Hepatic stellate cell (primary cell): Measurements from ENCODE around the gene KRTAP10-11.
"Not testable (repeated sequence)": the region's sequence is repeated elsewhere in the genome, so short reads cannot be mapped to it uniquely, and the experiment has no call there.

ENCODE experiments used
- DNase-seq: peaks from one replicate; pipeline ENCODE4 v3.0.0; 2011; ENCODE audit warnings: low spot score

Gene KRTAP10-11

DNA sequence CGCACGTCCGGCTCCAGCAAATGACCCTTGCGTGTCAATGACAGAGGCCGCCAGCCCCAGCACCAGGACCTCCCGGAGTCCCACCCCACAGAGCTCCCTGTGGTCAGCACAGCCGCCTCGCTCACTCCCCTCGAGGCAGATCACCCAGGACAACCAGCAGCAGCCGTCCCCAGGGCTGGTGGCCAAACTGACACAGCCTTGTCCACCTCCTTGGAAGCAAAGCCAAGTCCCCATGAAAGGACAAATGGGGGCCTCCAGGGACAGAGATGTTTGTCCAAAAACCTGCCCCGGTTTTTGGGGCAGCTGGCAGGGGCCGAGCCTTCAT, 6.9 kb upstream of the KRTAP10-11 start:
- no peak for DNase-seq

GRCh38 chr21:44640761-44641160, 5.5 kb upstream of the KRTAP10-11 start:
- DNase-seq, result no peak

DNA sequence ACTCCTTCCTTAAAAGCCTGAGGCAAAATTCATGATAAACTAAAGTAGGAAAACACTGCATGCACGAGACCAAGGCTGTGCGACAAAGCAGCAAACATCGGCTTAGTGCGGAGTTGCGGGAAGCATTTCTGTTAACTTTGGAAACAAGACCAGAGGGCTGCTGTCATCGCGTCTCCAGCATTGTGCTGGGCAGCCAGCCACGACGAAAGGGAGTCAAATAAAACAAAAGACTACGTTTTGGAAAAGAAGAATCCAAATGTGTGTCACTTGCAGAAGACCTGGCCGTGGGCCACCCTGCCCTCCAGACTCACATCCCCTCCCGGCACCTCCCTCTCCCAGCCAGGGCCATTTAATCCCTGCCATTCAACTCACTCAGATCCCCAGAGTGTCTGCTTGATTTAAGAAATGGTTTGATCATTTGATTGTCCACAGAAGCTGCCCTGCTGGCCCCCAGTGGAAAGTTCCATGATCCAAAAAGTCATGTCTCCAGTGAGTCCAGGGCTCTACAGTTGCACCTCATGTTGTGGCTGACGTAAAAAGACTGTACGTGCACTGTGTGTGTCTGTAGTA, 2.4 kb upstream of the KRTAP10-11 start:
- no peak for DNase-seq

DNA sequence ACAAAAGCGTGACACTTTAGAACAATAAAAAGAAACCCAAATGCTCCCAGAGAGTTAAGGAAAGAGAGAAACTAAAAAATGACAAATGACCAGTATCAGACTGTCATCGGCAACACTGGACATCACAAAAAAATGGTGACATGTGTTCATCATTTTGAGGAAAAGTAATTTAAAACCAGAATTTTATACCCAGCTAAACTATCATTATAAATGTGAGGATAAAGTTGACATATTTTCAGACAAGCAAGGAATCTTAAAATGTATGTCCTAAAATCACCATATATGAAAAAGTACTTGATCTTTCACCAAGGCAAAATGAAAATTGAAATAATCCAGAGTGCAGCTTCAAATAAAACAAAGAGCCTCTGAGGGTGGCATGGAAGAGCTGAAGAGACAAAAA, 1.3 kb upstream of the KRTAP10-11 start:
- no peak for DNase-seq

GRCh38 chr21:44647222-44647552, 973 bp downstream of the KRTAP10-11 start:
- DNase-seq, result no peak

- DNase-seq, result no peak
Measured at GRCh38 chr21:44648557-44649311, 2.5 kb downstream of the KRTAP10-11 start.

- DNase-seq, result no peak
Measured at GRCh38 chr21:44649521-44650100, 3.4 kb downstream of the KRTAP10-11 start.

- DNase-seq, result no peak
Measured at GRCh38 chr21:44650265-44650972, 4.2 kb downstream of the KRTAP10-11 start.

GRCh38 chr21:44650973-44651675, 4.9 kb downstream of the KRTAP10-11 start:
- DNase-seq, result no peak

DNA sequence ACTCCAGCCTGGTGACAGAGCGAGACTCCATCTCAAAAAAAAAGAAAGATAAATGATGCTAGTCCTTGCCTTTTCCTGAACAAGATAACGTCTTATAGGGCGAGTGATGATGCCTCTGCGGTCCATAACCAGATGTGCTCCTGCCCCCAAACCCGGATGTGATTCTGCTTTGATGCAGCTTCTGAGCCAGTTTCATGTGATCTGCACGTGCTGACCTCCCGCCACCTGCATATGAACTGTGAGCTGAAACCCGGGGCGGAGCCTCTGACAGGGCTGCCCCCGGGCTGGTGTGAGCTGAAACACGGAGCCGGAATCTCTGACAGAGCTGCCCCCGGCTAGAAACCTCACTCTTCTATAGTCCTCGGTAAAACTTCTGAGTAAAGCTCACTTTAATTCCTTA, 6.9 kb downstream of the KRTAP10-11 start:
- no peak for DNase-seq

- DNase-seq, result no peak
Measured at GRCh38 chr21:44653656-44654575, 7.7 kb downstream of the KRTAP10-11 start.

GRCh38 chr21:44654576-44655175, 8.5 kb downstream of the KRTAP10-11 start, which contains the start of gene KRTAP12-4:
Gene KRTAP12-4, minus strand, starts transcription at chr21:44654659. Its CDS starts 45 bp downstream, at chr21:44654614.
- no peak for DNase-seq

GRCh38 chr21:44656868-44657267, 10.7 kb downstream of the KRTAP10-11 start:
- DNase-seq, result no peak

DNA sequence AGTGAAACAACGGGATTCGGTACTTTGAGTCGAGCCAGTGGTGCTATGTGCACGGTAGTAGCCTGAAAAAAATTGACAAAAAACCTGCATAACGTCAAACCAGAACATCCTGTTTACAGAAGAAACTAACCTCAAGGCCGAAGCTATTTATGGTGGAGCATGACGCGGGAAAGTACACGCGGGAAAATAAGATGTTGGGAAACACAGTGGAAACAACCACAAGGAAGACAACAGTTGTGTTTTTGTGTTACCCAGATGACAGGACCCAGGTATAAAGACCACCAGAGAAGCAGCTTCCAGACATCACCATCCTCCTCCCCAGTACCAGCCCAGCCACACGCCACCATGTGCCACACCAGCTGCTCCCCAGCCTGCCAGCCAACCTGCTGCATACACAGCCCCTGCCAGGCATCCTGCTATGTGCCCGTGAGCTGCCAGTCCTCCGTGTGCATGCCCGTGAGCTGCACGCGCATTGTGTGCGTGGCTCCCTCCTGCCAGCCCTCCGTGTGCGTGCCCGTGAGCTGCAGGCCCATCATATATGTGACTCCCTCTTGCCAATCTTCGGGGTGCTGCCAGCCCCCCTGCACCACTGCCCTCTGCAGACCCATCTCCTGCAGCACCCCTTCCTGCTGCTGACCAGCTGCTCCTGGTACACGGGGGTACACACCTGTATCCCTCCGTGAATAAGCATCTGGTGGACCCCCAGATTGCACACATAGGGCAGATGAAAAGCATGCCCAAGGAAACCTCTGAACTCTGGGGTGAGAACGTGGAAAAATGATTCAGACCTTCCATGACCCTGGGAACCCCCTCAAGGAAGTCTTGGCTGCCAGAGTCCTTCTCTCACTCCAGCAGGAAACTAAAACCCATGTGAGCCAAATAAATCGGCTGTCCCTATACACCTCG, 11.7 kb downstream of the KRTAP10-11 start, which contains the start of gene KRTAP12-3:
Gene KRTAP12-3 (plus strand): TSS at position 298 of the 906 bp plus-strand sequence. CDS start 48 bp downstream, at position 346.
- no peak for DNase-seq

DNA sequence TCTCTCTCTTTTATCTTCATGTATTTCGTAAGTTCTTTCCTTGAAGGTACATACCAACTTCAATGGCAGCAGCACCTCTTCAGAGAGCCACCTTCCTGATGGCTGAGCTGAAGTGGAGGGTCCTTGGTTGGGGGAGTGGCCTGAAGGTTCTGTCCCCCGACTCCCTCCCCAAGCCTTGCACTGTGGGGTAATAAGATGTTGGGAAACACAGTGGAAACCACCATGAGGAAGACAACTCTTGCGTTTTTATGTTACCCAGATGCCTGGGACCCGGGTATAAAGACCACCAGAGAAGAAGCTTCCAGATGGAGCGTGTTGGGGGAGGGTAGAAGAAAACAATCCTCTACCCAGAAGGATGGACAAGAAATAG, 12.3 kb downstream of the KRTAP10-11 start:
- no peak for DNase-seq

- DNase-seq, result no peak
Measured at GRCh38 chr21:44658913-44659595, 12.8 kb downstream of the KRTAP10-11 start.

GRCh38 chr21:44661567-44661966, 15.4 kb downstream of the KRTAP10-11 start:
- not testable (repeated sequence) for DNase-seq

- DNase-seq, result no peak
Measured at GRCh38 chr21:44664691-44665090, 18.5 kb downstream of the KRTAP10-11 start.
